ENCODE data around the gene GNS. TPM values are rescaled to one million over a fixed set of nuclear protein-coding genes. Genes with fewer than 3 reads are reported as not detected.
A peak's percentile ranks its signal among the peaks of the same experiment; 100 is the strongest.

Gene GNS
- total RNA-seq, 2 experiments from 2014 or later = 8.7 to 10.0 TPM

GRCh38 chr12:64713376-64713775, 45.8 kb downstream of the GNS start:
- intact Hi-C loops (cut with DNase I, micrococcal nuclease) = no loop called here
- Mint-ChIP-seq H3K9me3 (no peaks in the 10 kb centered on the region), H3K27me3 (no peaks in the 10 kb centered on the region), H3K4me3 (no peak overlapping the region), H3K27ac (peak overlapping the region; percentile 35), H3K4me1 (ENCODE audit: low read depth) (peaks cover 40% of the 10 kb centered on the region), H3K36me3 (ENCODE audit: low read depth) (peaks cover 69% of the 10 kb centered on the region)
- TF ChIP-seq CTCF (IDR thresholded peaks at IDR 0.05) = no peak
- ChIA-PET CTCF (interaction anchor here (1.0 to 1.3 kb wide), 2 partner anchors 15 to 164 kb away, joined by 3 to 4 read pairs; no protein-coding TSS in a partner anchor), POLR2A (no interaction called here)
- no peak overlapping the region for H3K4me3 ChIP-seq (ENCODE audit: low read length)
- no peaks in the 10 kb centered on the region for H3K9me3 ChIP-seq (ENCODE audit: control insufficient read depth in 1 of 2, insufficient read depth in 1 of 2, low read length in 2 of 2)
- no peak for DNase-seq
- no peak overlapping the region for H3K27ac ChIP-seq (ENCODE audit: low read depth in 1 of 2, low read length in 2 of 2)
- peaks cover 3% of the 10 kb centered on the region for H3K4me1 ChIP-seq (ENCODE audit: insufficient read depth, low read length)
- H3K27me3 ChIP-seq (ENCODE audit: control insufficient read depth in 1 of 2, insufficient read depth in 2 of 2, low read length in 2 of 2) = no peaks in the 10 kb centered on the region
- ATAC-seq (ENCODE audit: poor library complexity) = no peak
- peaks cover 30% of the 10 kb centered on the region for H3K36me3 ChIP-seq (ENCODE audit: insufficient read depth, low read length)

- no peak for TF ChIP-seq CTCF (IDR thresholded peaks at IDR 0.05)
- CTCF ChIA-PET = interaction anchor here (2.5 kb wide), 1 partner anchor 160 kb away, joined by 7 read pairs; no protein-coding TSS in a partner anchor
- peaks cover 60% of the 10 kb centered on the region for H3K36me3 Mint-ChIP-seq (ENCODE audit: low read depth)
- no peaks in the 10 kb centered on the region for H3K27me3 Mint-ChIP-seq
- no peaks in the 10 kb centered on the region for H3K27me3 ChIP-seq (ENCODE audit: control insufficient read depth in 1 of 2, insufficient read depth in 2 of 2, low read length in 2 of 2)
- ATAC-seq (ENCODE audit: poor library complexity) = no peak
- no peak overlapping the region for H3K4me3 ChIP-seq (ENCODE audit: low read length)
- intact Hi-C loops (cut with DNase I, micrococcal nuclease) = no loop called here
- H3K27ac Mint-ChIP-seq = peak overlapping the region; percentile 9
- no peaks in the 10 kb centered on the region for H3K9me3 ChIP-seq (ENCODE audit: control insufficient read depth in 1 of 2, insufficient read depth in 1 of 2, low read length in 2 of 2)
- H3K4me3 Mint-ChIP-seq = no peak overlapping the region
- peaks cover 32% of the 10 kb centered on the region for H3K4me1 Mint-ChIP-seq (ENCODE audit: low read depth)
- H3K27ac ChIP-seq (ENCODE audit: low read depth in 1 of 2, low read length in 2 of 2) = no peak overlapping the region
- H3K36me3 ChIP-seq (ENCODE audit: insufficient read depth, low read length) = peaks cover 5% of the 10 kb centered on the region
- no peaks in the 10 kb centered on the region for H3K9me3 Mint-ChIP-seq
- POLR2A ChIA-PET = no interaction called here
- H3K4me1 ChIP-seq (ENCODE audit: insufficient read depth, low read length) = peaks cover 1% of the 10 kb centered on the region
- no peak for DNase-seq
These were observed 49.8 kb downstream of the GNS start for GRCh38 chr12:64709429-64709828.

- H3K4me3 Mint-ChIP-seq = no peak overlapping the region
- H3K9me3 Mint-ChIP-seq = no peaks in the 10 kb centered on the region
- H3K4me1 ChIP-seq (ENCODE audit: insufficient read depth, low read length) = no peaks in the 10 kb centered on the region
- H3K27me3 ChIP-seq (ENCODE audit: control insufficient read depth in 1 of 2, insufficient read depth in 2 of 2, low read length in 2 of 2) = no peaks in the 10 kb centered on the region
- ChIA-PET CTCF (interaction anchor here (2.1 kb wide), 1 partner anchor 10 kb away, joined by 12 read pairs; no protein-coding TSS in a partner anchor), POLR2A (no interaction called here)
- peaks cover 45% of the 10 kb centered on the region for H3K36me3 Mint-ChIP-seq (ENCODE audit: low read depth)
- no peak for TF ChIP-seq CTCF (IDR thresholded peaks at IDR 0.05)
- no peak overlapping the region for H3K27ac ChIP-seq (ENCODE audit: low read depth in 1 of 2, low read length in 2 of 2)
- no peak overlapping the region for H3K4me3 ChIP-seq (ENCODE audit: low read length)
- intact Hi-C loops (cut with DNase I, micrococcal nuclease) = no loop called here
- H3K27ac Mint-ChIP-seq = no peak overlapping the region
- peaks cover 5% of the 10 kb centered on the region for H3K36me3 ChIP-seq (ENCODE audit: insufficient read depth, low read length)
- no peaks in the 10 kb centered on the region for H3K27me3 Mint-ChIP-seq
- ATAC-seq (ENCODE audit: poor library complexity) = no peak
- peaks cover 20% of the 10 kb centered on the region for H3K4me1 Mint-ChIP-seq (ENCODE audit: low read depth)
- H3K9me3 ChIP-seq (ENCODE audit: control insufficient read depth in 1 of 2, insufficient read depth in 1 of 2, low read length in 2 of 2) = no peaks in the 10 kb centered on the region
- no peak for DNase-seq
These were observed 51.3 kb downstream of the GNS start for GRCh38 chr12:64707926-64708325.

Data from CD4-positive, alpha-beta T cell (primary cell).